HG03159 (cell line): ENCODE data around the gene PIK3R4.

ENCODE experiments used
- ATAC-seq: cut with Tn5 transposase; IDR thresholded peaks from one replicate; pipeline ENCODE4 v1.9.1; 2021; ENCODE audit warnings: mild to moderate bottlenecking, moderate library complexity; ENCODE audit not compliant: unreplicated experiment

PIK3R4 gene

DNA sequence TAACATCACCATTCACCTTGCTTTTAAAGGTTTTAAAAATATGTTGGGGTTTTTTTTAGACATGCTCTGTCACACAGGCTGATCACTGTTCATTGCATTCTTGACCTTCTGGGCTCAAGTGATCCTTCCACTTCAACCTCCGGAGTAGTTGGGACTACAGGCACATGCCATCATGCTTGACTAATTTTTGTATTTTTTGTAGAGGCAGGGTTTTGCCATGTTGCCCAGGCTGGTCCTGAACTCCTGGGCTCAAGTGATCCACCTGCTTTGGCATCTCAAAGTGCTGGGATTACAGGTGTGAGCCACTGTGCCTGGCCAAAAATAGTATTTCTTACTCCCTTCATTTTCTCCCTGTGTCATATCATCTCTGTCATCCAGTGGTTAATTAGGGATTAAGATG lies 101.4 kb downstream of the PIK3R4 start:
- no peak for ATAC-seq

DNA sequence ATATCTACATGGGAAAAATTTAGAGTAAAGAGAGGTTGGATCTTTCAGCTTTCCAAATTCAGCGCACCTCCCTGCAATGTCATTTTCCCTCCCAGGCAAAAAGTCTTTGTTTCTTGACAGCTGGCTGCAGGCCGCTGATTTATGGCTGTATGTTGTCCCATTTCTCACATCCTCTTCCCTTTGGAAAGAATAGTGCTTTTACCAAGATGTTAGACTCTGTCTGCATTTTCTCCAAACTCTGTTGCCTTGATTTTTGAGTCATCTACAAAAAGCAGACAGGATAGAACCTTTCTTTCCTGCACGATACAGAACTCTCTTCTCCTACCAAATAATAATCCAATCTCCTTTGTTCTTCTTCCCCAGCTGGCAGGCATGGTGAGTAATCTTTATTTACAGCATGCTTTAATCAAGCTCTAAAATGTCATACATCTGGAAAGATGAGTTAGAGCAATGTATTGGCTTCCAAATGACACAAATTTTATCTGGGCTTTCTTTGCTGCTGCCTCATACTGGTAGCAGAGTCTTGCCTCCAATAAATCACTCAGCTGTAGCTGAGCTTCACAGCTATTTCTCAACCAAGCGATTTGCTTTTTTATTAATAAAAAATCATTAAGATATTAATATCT lies 101.9 kb downstream of the PIK3R4 start:
- ATAC-seq: no peak

DNA sequence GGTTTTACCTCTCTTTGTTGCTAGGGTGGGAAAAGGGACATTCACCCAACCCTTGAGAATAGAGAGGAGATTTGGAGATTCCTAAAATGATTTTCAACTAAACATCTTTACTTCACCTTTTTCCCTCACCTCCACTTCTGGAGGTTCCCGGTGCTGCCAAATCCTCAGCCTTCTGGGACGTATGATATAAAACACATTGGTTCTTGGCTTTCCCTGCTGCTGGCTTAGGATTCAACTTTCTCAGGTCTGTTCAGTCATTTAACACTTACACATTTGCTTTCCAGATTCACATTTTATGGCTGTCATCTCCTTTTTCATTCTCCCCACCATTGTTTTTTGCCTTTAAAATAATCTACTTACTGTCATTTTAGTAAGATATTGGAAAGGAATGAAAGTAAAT lies 106.6 kb downstream of the PIK3R4 start:
- ATAC-seq: no peak

DNA sequence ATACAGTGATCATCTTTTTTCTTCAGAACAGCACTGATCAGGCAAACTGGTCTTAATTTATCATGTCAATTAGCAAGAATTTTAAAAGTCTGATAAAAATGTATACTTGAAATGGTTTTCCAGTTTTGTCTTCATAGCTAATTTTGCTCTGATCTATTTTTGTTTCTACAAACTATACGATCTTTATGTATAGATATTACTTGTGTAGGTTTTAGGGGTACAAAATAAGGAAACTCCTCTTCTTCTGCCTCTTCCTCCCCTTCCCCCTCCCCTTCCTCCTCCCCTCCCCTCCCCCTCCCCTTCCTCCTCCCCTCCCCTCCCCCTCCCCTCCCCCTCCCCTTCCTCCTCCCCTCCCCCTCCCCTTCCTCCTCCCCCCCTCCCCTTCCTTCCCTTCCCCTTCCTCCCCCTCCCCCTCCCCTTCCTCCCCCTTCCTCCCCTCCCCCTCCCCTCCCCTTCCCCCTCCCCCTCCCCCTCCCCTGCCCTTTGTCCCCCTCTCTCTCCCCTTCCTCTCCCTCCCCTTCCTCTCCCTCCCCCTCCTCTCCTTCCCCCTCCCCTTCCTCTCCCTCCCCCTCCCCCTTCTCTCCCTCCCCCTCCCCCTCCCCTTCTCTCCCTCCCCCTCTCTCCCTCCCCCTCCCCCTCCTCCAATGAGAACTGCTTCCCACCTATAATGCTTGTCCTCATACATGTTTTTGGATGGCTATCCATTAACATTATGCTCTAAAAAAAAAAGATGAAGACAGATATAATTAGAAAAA lies 110.0 kb downstream of the PIK3R4 start:
- ATAC-seq: no peak

DNA sequence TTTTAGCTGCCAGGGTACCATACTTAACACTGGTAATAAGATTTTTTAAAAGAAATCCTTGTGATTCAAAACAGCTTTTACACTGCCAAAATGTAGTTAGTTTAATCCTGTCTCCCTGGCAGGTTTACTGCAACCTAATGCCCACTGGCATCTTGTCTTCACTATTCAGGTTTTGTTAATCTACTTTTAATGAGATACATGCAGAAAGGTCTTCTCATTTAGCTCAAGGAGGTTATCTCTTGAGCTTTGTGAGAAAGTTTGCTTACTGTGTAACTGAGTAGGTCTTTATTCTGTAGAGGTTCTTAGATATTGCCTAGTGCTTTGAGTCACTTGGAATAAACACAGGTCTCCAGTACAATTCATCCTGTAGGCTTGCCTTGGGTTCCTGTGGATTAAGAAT lies 110.7 kb downstream of the PIK3R4 start:
- ATAC-seq: no peak

DNA sequence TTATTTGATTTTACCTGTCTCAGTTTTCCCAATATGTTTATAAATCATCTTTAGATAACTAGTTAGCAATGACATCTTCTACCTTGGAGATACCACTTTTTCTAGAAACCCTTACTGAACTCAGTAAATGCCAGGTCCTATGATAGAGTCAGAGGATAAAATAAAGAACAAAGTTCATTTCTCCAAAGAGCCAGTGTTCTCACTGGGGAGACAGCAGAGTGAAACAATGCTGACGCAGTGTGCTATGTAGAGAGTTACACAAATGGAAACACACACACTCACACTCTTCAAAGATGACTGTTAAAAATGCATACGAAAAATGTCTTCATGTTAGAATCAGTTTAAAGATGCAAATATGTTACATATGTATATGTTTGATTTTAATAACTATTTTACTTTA lies 111.3 kb downstream of the PIK3R4 start:
- no peak for ATAC-seq
